Activated CD4-positive, alpha-beta memory T cell treated with anti-CD3 and anti-CD28 coated beads for 36 hours (primary cell): Measurements from ENCODE around the gene PDE4B. TPM values are rescaled to one million over a fixed set of nuclear protein-coding genes. Genes with fewer than 3 reads are reported as not detected.

Experiments
- CTCF ChIA-PET: fragments of 350-600 bp; sonication (Branson Sonifier 250); formaldehyde crosslinking; loops from one replicate; lab custom pipeline; 2021; ENCODE audit warnings: antibody characterized with exemption, inconsistent platforms; lab: Charles Lee
- POLR2A ChIA-PET: fragments of 350-600 bp; sonication (Branson Sonifier 250); formaldehyde crosslinking; loops from one replicate; lab custom pipeline; 2021; ENCODE audit warnings: antibody characterized with exemption; lab: Charles Lee
- DNase-seq: peaks from one replicate; pipeline ENCODE4 v3.0.0-alpha.2; 2020
- H3K27ac Mint-ChIP-seq: one replicate; pipeline ENCODE4 v1.8.0; 2021; ENCODE audit warnings: mixed read lengths
- H3K27me3 Mint-ChIP-seq: one replicate; pipeline ENCODE4 v1.8.0; 2021; ENCODE audit warnings: mixed read lengths
- H3K36me3 Mint-ChIP-seq: one replicate; pipeline ENCODE4 v1.8.0; 2021; ENCODE audit warnings: mixed read lengths
- H3K4me1 Mint-ChIP-seq: one replicate; pipeline ENCODE4 v1.8.0; 2021; ENCODE audit warnings: low read depth, mixed read lengths
- H3K4me3 Mint-ChIP-seq: one replicate; pipeline ENCODE4 v1.8.0; 2021; ENCODE audit warnings: mild to moderate bottlenecking, mixed read lengths
- H3K9me3 Mint-ChIP-seq: one replicate; pipeline ENCODE4 v1.8.0; 2021; ENCODE audit warnings: mixed read lengths
- intact Hi-C: fragments of 100-400 bp; cut with micrococcal nuclease; formaldehyde crosslinking; loops from one replicate; pipeline ENCODE4 v1.15.1; 2023
- total RNA-seq, 2 experiments: library from RNA; stranded (reverse); gene quantifications; one replicate each; pipeline ENCODE4 v1.2.3, GENCODE V29; 2021

The PDE4B gene
- total RNA-seq, 2 experiments from 2014 or later, result 34.7 to 38.3 TPM

DNA sequence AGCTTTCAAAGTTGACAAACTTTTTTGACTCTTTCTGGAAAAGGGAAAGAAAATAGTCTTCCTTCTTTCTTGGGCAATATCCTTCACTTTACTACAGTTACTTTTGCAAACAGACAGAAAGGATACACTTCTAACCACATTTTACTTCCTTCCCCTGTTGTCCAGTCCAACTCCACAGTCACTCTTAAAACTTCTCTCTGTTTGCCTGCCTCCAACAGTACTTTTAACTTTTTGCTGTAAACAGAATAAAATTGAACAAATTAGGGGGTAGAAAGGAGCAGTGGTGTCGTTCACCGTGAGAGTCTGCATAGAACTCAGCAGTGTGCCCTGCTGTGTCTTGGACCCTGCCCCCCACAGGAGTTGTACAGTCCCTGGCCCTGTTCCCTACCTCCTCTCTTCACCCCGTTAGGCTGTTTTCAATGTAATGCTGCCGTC, 580.5 kb downstream of the PDE4B start:
- intact Hi-C loops, result loop anchor here (10.0 kb wide), 2 partner anchors 802 to 1308 kb away; no protein-coding TSS in a partner anchor
- H3K4me3 Mint-ChIP-seq, result peak overlapping the region; percentile 9
- H3K27ac Mint-ChIP-seq, result peak overlapping the region; percentile 99
- no peak for DNase-seq
- ChIA-PET POLR2A (interaction anchor here (0.6 to 3.1 kb wide), 7 partner anchors 22 to 128 kb away, joined by 3 to 21 read pairs (median 3); no protein-coding TSS in a partner anchor), CTCF (interaction anchor here (0.6 to 3.6 kb wide), 9 partner anchors 22 to 666 kb away, joined by 3 to 13 read pairs (median 3); no protein-coding TSS in a partner anchor)
- peaks cover 80% of the 10 kb centered on the region for H3K4me1 Mint-ChIP-seq
- peaks cover 47% of the 10 kb centered on the region for H3K36me3 Mint-ChIP-seq
- no peaks in the 10 kb centered on the region for H3K27me3 Mint-ChIP-seq
- no peaks in the 10 kb centered on the region for H3K9me3 Mint-ChIP-seq

DNA sequence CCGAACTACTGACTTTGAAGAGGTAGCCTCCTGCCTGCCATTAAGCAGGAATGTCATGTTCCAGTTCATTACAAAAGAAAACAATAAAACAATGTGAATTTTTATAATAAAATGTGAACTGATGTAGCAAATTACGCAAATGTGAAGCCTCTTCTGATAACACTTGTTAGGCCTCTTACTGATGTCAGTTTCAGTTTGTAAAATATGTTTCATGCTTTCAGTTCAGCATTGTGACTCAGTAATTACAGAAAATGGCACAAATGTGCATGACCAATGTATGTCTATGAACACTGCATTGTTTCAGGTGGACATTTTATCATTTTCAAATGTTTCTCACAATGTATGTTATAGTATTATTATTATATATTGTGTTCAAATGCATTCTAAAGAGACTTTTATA, 581.5 kb downstream of the PDE4B start:
- POLR2A ChIA-PET, result interaction anchor here (0.8 to 3.2 kb wide), 10 partner anchors 9 to 130 kb away, joined by 3 to 14 read pairs (median 4); no protein-coding TSS in a partner anchor
- no peaks in the 10 kb centered on the region for H3K27me3 Mint-ChIP-seq
- no peak for DNase-seq
- H3K4me1 Mint-ChIP-seq, result peaks cover 76% of the 10 kb centered on the region
- no peaks in the 10 kb centered on the region for H3K9me3 Mint-ChIP-seq
- CTCF ChIA-PET, result interaction anchor here (0.6 to 4.3 kb wide), 7 partner anchors 24 to 132 kb away, joined by 3 to 45 read pairs (median 5); no protein-coding TSS in a partner anchor
- intact Hi-C loops, result loop anchor here (1.0 to 10.0 kb wide), 17 partner anchors 23 to 1309 kb away; partner anchors contain the start of genes LEPR and LEPROT
- H3K36me3 Mint-ChIP-seq, result peaks cover 39% of the 10 kb centered on the region
- peak overlapping the region; percentile 99 for H3K27ac Mint-ChIP-seq
- peak overlapping the region; percentile 2 for H3K4me3 Mint-ChIP-seq

DNA sequence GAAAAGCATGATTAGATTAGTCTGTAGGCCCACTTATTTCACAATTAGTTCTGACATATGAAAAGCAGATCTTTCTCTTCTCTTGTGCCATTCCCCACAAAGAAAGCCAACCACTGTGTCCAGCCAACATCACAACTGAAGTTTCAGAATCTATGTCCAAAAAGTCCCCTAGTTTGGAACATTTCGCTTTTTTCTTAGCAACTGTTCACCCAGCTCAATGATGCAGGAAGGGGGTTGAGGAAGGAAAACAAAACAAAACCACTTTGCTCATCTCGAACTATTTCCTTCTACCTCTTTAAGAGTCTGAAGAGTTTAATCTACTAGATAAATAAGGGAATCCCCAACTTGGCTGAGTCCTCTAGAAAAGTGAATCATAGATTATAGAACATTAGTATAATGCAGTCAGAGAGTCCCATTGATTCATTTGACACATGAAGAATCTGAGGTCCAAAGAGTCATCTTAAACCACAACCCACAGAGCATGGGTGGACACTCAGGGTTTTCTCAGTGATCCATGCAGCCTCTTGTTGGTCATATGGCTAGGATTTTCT, 581.9 kb downstream of the PDE4B start:
- intact Hi-C loops, result loop anchor here (1.0 to 10.0 kb wide), 17 partner anchors 23 to 1310 kb away; partner anchors contain the start of genes LEPR and LEPROT
- Mint-ChIP-seq H3K9me3 (no peaks in the 10 kb centered on the region), H3K27me3 (no peaks in the 10 kb centered on the region), H3K4me1 (peaks cover 76% of the 10 kb centered on the region), H3K36me3 (peaks cover 34% of the 10 kb centered on the region), H3K27ac (peak overlapping the region; percentile 99), H3K4me3 (peak overlapping the region; percentile 64)
- peak; percentile 71 for DNase-seq
- ChIA-PET CTCF (interaction anchor here (0.6 to 4.3 kb wide), 8 partner anchors 10 to 132 kb away, joined by 3 to 45 read pairs (median 4); no protein-coding TSS in a partner anchor), POLR2A (interaction anchor here (0.8 to 3.2 kb wide), 8 partner anchors 10 to 131 kb away, joined by 3 to 14 read pairs (median 4); no protein-coding TSS in a partner anchor)

- intact Hi-C loops, result loop anchor here (2.0 to 10.0 kb wide), 3 partner anchors 116 to 1310 kb away; no protein-coding TSS in a partner anchor
- Mint-ChIP-seq H3K27ac (peak overlapping the region; percentile 99), H3K36me3 (peaks cover 32% of the 10 kb centered on the region)
These were observed 582.4 kb downstream of the PDE4B start for GRCh38 chr1:66375125-66375524.

DNA sequence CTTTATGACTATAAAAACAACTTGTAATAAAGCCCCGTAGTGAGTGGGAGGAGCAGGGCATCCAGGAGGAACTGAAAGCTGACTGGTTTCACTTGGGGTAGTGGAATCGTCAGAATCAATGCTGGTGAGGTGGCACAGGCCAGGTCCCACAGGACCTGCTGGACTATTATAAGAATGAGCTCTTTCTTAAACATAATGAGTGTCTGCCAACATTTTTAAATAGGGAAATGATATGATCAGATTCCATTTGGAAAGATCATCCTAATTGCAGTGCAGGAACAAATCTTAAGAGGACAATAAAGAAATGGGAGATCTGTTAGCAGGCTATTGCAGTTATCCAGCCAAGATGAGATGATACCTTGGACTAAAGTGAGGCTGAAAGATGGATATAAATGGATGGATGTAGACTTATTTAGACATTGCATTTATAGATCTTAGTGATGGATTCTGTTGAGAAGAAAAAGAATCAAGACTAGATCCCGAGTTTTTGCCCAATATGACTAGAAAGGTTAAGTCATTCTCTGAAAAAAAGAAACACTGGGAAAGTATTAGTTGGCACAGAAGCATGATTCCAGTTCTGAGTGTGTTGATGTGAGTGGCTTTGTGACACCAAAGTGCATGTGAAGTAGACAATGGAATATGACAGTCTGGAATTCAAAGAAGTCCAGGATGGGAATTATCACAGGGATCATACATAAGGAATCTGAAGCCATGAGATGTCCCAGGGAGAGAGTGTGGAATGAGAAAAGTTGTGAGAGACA, 587.9 kb downstream of the PDE4B start:
- Mint-ChIP-seq H3K4me3 (no peak overlapping the region), H3K27ac (peak overlapping the region; percentile 1), H3K9me3 (peaks cover 13% of the 10 kb centered on the region), H3K27me3 (no peaks in the 10 kb centered on the region), H3K4me1 (peaks cover 53% of the 10 kb centered on the region), H3K36me3 (peaks cover 5% of the 10 kb centered on the region)
- ChIA-PET CTCF (interaction anchor here (1.0 to 4.5 kb wide), 6 partner anchors 11 to 134 kb away, joined by 3 to 24 read pairs (median 3); no protein-coding TSS in a partner anchor), POLR2A (interaction anchor here (0.6 to 2.9 kb wide), 7 partner anchors 10 to 64 kb away, joined by 3 to 14 read pairs (median 3); no protein-coding TSS in a partner anchor)
- intact Hi-C loops, result loop anchor here (1.0 kb wide), 1 partner anchor 56 kb away; no protein-coding TSS in a partner anchor
- peak; percentile 62 for DNase-seq

More at GRCh38 chr1:66375125-66375524, 582.4 kb downstream of the PDE4B start:
- POLR2A ChIA-PET, result interaction anchor here (0.7 to 3.2 kb wide), 10 partner anchors 10 to 131 kb away, joined by 3 to 14 read pairs (median 4); no protein-coding TSS in a partner anchor
- Mint-ChIP-seq H3K4me3 (no peak overlapping the region), H3K4me1 (peaks cover 79% of the 10 kb centered on the region), H3K27me3 (no peaks in the 10 kb centered on the region), H3K9me3 (no peaks in the 10 kb centered on the region)
- no peak for DNase-seq
- CTCF ChIA-PET, result interaction anchor here (0.7 to 4.3 kb wide), 7 partner anchors 10 to 133 kb away, joined by 3 to 45 read pairs (median 5); no protein-coding TSS in a partner anchor

DNA sequence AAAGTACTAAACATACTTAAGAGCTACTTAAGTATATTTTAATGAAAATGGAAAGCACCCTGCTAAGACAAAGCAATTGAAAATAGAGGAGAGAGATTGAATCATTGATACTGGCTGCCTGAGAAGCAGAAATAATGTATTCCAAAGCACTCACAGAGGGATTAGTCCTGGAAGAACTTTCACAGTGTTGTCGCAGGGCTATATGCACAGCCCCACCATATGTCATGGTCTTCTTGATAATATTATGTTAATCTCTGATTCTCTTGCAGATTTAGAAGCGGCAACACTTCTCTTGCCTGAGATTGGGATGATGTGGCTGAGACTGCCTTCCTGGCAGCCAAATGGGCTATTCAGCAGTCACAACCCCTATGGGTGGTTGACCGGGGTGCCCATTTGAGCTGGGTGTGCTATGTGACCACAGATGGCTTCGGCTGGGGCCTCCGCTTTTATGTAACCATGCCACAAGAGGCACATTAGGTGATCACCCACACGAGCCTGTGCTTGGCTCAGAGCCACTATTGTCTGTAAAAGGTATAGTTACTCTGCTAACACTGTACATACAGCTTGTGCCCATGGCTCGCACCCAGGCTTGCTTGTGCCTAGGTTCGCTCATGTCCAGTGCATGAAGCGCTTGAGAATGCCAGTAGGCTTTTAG, 589.1 kb downstream of the PDE4B start:
- Mint-ChIP-seq H3K36me3 (peaks cover 10% of the 10 kb centered on the region), H3K4me1 (peaks cover 42% of the 10 kb centered on the region), H3K4me3 (no peak overlapping the region), H3K27ac (no peak overlapping the region), H3K9me3 (peaks cover 21% of the 10 kb centered on the region), H3K27me3 (no peaks in the 10 kb centered on the region)
- no peak for DNase-seq
- CTCF ChIA-PET, result interaction anchor here (0.6 to 4.5 kb wide), 5 partner anchors 26 to 63 kb away, joined by 3 to 24 read pairs (median 4); no protein-coding TSS in a partner anchor
- POLR2A ChIA-PET, result interaction anchor here (2.9 kb wide), 1 partner anchor 11 kb away, joined by 14 read pairs; no protein-coding TSS in a partner anchor
- intact Hi-C loops, result no loop called here

GRCh38 chr1:66383168-66383567, 590.5 kb downstream of the PDE4B start:
- no peaks in the 10 kb centered on the region for H3K27me3 Mint-ChIP-seq
- DNase-seq, result no peak
- ChIA-PET CTCF (interaction anchor here (4.5 kb wide), 1 partner anchor 53 kb away, joined by 24 read pairs; no protein-coding TSS in a partner anchor), POLR2A (no interaction called here)
- intact Hi-C loops, result no loop called here
- H3K9me3 Mint-ChIP-seq, result peaks cover 24% of the 10 kb centered on the region
- peaks cover 37% of the 10 kb centered on the region for H3K4me1 Mint-ChIP-seq
- no peak overlapping the region for H3K4me3 Mint-ChIP-seq
- peaks cover 10% of the 10 kb centered on the region for H3K36me3 Mint-ChIP-seq
- no peak overlapping the region for H3K27ac Mint-ChIP-seq

GRCh38 chr1:66383611-66384010, 590.9 kb downstream of the PDE4B start:
- peaks cover 24% of the 10 kb centered on the region for H3K9me3 Mint-ChIP-seq
- H3K27ac Mint-ChIP-seq, result no peak overlapping the region
- no peaks in the 10 kb centered on the region for H3K27me3 Mint-ChIP-seq
- ChIA-PET POLR2A (no interaction called here), CTCF (interaction anchor here (4.5 kb wide), 1 partner anchor 53 kb away, joined by 24 read pairs; no protein-coding TSS in a partner anchor)
- peaks cover 10% of the 10 kb centered on the region for H3K36me3 Mint-ChIP-seq
- no peak overlapping the region for H3K4me3 Mint-ChIP-seq
- DNase-seq, result no peak
- peaks cover 37% of the 10 kb centered on the region for H3K4me1 Mint-ChIP-seq
- intact Hi-C loops, result no loop called here

- H3K4me3 Mint-ChIP-seq, result no peak overlapping the region
- peaks cover 33% of the 10 kb centered on the region for H3K4me1 Mint-ChIP-seq
- DNase-seq, result no peak
- H3K27ac Mint-ChIP-seq, result no peak overlapping the region
- ChIA-PET CTCF (interaction anchor here (4.5 kb wide), 1 partner anchor 52 kb away, joined by 24 read pairs; no protein-coding TSS in a partner anchor), POLR2A (no interaction called here)
- peaks cover 24% of the 10 kb centered on the region for H3K9me3 Mint-ChIP-seq
- H3K27me3 Mint-ChIP-seq, result no peaks in the 10 kb centered on the region
- intact Hi-C loops, result no loop called here
- H3K36me3 Mint-ChIP-seq, result peaks cover 10% of the 10 kb centered on the region
These were observed 591.7 kb downstream of the PDE4B start for GRCh38 chr1:66384258-66384921.

- ChIA-PET CTCF (no interaction called here), POLR2A (no interaction called here)
- no peaks in the 10 kb centered on the region for H3K27me3 Mint-ChIP-seq
- peaks cover 30% of the 10 kb centered on the region for H3K9me3 Mint-ChIP-seq
- no peak overlapping the region for H3K4me3 Mint-ChIP-seq
- H3K4me1 Mint-ChIP-seq, result peaks cover 13% of the 10 kb centered on the region
- no peak overlapping the region for H3K27ac Mint-ChIP-seq
- intact Hi-C loops, result no loop called here
- peaks cover 10% of the 10 kb centered on the region for H3K36me3 Mint-ChIP-seq
- DNase-seq, result no peak
These were observed 594.0 kb downstream of the PDE4B start for GRCh38 chr1:66386712-66387111.
